PC-3 (cell line): Measurements from ENCODE around the gene SKA1.

Experiments used
- CTCF ChIP-seq: fragments of 300-600 bp; sonication (generic); conservative IDR thresholded peaks from 2 replicates; pipeline ENCODE4 v1.5.1; 2017; ENCODE audit warnings: antibody characterized with exemption, low read depth, mild to moderate bottlenecking, low read length
- EZH2phosphoT487 ChIP-seq: fragments of 300-600 bp; sonication (generic); IDR thresholded peaks from 2 replicates; pipeline ENCODE4 v1.6.1; 2018; ENCODE audit warnings: mild to moderate bottlenecking, antibody characterized with exemption, low read length, borderline replicate concordance

DNA sequence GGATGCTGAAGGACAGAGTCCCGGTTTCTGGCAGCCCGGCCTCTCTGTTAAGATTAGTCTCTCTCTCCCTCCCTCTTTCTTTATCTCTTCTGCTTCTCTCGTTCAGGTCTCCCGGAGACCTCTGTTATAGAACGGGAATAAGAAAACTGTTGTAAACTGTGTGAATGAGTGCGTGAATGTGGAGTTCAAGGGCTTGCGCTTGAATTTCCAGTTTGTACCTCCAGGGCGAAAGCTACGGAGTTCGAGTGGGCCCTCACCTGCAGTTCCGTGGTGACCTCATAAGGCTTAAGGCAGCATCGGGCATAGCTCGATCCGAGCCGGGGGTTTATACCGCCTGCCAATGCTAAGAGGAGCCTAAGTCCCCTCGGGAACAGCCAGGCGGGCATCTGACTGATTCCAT is 26.4 kb downstream of the SKA1 start:
- TF ChIP-seq CTCF (no peak), EZH2phosphoT487 (no peak)
